HG02610 (cell line): ENCODE measurements around the gene MAP1B.

Source experiments
- ATAC-seq: cut with Tn5 transposase; IDR thresholded peaks from one replicate; pipeline ENCODE4 v1.9.1; 2021; ENCODE audit warnings: mild to moderate bottlenecking, moderate library complexity; ENCODE audit not compliant: unreplicated experiment

The MAP1B gene

GRCh38 chr5:72216756-72217155 lies 109.5 kb downstream of the MAP1B start:
- ATAC-seq = no peak

DNA sequence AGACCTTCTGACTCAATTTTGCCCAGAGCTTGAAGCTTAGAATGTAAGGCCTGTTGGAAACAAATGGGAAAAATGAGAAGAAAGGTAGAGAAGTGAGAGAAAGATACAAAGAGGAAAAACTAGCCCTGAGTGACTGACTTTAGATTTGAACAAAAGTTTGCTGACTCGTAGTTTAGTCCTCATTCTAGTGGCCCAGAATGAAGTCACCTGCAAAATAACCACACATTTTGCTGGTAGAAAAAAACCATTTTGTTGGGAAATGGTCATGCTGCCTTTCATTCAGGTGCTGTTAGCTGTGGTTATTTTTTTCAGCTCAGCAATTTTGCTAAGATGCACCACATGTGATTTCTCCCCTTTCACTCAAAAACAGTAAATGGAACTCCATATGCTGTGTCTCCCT lies 113.8 kb downstream of the MAP1B start:
- no peak for ATAC-seq

DNA sequence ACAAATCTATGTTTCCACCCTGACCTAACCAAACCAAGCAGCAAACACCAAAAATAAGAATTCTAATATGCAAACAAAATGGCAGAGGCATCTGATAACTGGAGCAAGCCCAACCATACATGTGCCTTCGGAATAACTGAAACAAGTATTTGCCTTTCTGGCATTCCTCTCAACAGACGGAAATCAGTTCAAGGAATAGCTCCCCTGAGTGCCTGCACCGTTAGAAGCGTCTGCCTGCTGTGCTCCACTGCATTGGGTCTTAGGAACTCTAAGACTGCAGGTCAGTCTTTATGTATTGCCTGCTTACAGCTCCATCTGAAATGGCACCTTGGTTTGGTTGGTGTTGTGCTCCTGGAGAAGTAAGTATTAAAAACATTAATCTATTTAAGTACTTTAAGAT lies 114.3 kb downstream of the MAP1B start:
- ATAC-seq = no peak

GRCh38 chr5:72222521-72222920 lies 115.2 kb downstream of the MAP1B start:
- ATAC-seq = no peak

DNA sequence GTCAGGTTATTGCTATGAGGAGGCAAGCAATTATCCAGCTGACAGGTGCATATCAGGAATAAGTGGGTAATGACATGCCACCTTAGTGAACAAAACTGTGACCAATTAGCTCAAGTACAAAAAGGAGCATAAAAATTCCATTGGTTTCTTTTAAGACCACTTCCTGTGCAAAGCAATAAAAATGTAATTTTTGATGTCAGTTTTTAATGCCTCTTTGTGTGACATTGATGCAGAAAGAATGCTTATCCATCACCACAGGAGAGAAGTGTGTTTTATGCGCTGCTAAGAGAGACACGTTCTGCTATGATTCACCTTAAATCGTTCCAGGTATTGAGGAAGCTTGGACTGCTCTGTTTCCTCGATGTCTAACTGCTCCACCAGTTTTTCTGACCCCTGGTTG lies 116.1 kb downstream of the MAP1B start:
- ATAC-seq = no peak

DNA sequence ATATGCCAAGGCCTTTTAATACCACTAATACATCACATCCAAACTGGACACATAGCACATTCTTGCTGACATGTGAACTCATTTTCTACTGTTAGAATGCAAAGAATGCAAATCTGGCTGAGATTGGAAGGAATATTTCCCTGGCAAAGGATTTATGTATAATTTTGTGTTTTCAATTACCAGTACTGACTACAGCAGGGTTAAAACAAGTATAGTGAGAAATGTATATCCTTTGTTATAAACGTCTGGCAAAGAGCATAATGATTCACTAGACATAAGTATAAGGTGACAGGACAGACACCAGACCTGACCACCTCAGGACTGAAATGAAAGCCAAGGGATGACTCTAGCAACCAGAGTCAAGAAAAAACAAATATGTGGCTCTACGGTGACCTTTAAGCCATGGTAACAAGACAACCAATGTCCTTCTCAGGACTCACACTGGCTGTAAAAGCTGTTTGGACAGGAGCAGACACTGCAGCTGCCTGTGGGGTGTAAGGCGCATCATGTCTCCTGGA lies 117.7 kb downstream of the MAP1B start:
- no peak for ATAC-seq

DNA sequence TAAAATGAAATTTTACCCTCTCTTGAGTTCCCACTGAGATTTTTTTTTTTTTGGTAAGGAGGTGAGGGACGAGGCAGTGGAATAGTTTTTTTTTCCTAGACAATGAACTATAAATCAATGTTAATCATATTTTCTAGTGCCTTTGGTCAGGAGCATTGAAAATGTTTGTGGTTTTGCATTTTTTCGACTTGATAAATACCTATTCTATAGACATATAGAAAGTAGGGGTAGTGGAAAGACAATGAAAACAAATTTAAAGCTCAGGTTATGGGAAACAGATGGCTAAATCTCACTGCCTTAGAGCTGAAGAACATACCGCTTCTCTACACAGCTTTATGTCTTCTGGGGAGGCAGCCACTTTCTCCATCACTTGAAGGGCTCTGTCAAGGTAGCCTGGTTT lies 118.5 kb downstream of the MAP1B start:
- no peak for ATAC-seq

- no peak for ATAC-seq
Measured at GRCh38 chr5:72226950-72227349, 119.7 kb downstream of the MAP1B start.

GRCh38 chr5:72228960-72229359 lies 121.7 kb downstream of the MAP1B start:
- ATAC-seq = no peak

GRCh38 chr5:72231991-72232703 lies 124.9 kb downstream of the MAP1B start:
- peak; percentile 39 for ATAC-seq

GRCh38 chr5:72232838-72233237 lies 125.6 kb downstream of the MAP1B start:
- ATAC-seq = peak; percentile 3

DNA sequence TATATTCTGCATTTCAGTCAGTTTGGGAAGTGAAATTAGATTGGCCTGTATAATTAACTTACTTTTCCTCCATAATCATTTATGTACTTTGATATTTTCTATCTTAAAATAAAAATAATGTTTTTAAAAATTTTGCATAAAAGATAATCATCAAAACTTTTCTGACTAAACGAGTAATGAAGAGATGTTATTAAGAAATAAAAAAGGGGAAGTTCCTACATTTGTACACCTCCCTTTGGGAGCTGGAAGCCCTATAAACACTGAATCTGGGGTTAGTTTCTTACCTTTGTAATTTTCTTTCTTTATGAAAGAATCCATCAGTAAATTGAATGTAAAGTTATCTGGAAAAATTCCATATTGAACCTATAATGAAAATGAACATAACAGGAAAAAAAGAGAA lies 126.6 kb downstream of the MAP1B start:
- no peak for ATAC-seq

DNA sequence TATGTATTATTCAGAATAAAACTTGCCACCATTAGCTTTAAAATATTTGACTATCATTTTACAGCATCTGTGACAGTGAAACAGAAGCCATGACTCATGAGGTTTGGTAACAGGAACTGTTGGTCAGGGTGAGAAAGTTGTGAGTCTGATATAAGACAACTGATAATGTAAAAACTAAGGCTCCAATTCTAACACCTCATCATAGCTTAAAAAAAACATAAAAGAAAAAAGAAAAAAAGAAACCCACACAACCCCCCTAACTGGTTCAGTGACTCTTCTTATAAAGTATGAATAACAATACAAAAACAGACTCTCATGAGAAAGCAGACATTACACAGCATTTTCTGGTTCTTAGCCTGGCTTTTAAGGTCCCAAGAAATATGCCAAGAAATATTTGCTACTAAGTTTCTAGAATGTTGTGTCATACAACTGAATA lies 127.0 kb downstream of the MAP1B start:
- peak; percentile 86 for ATAC-seq

- no peak for ATAC-seq
Measured at GRCh38 chr5:72234868-72235267, 127.6 kb downstream of the MAP1B start.

GRCh38 chr5:72235725-72236124 lies 128.4 kb downstream of the MAP1B start:
- no peak for ATAC-seq

DNA sequence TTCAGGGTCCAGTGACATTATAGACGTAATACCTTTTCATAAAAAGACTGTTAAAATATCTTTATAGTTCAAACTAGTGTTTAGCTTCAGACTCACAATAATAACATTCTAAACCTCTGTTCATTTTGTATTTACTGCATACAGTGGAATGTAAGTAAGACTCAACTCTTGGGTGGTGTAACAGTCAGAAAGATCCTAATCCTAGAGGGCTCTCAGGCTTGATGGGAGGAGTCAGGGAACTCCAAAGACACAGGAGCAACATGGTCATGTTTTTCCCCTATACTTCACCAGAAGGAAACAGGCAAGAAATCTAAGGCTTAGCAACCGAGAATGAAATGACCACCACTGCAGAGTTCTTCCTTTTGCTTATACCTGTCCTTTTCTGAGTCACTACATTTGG lies 130.1 kb downstream of the MAP1B start:
- no peak for ATAC-seq

- no peak for ATAC-seq
Measured at GRCh38 chr5:72237879-72238278, 130.6 kb downstream of the MAP1B start.

GRCh38 chr5:72238712-72239445 lies 131.6 kb downstream of the MAP1B start:
- no peak for ATAC-seq

DNA sequence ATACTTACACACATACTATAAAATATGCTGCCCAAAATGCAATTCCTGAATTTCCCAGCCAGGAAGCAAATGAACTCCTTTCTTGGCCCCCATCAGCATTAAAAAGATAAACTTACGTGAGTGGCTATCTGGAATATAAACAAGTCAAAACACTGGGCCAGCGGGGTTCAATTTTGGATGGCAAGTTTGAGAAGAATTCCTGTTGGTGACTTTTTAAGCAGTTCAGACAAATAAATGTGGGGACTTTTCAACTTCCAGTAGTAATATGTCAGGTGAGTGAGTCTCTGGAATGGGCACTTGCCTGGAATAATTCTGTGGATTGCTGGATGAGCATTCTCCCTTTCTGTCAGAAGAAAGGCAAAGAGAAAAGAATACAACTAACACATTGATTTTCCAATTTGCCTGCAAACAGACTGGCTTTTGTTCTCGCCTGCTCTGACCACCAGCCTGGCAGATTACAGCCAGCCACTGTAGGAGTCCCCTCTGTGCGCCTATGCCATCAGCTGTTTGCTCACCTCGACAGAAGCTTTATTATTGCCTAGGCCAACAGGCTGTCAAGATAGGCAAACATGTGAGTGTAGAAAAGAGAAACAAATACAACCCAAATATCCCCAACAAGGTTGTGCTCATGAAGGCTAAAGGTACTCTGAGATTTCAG lies 134.2 kb downstream of the MAP1B start:
- ATAC-seq = no peak

GRCh38 chr5:72242796-72243475 lies 135.7 kb downstream of the MAP1B start:
- no peak for ATAC-seq

- no peak for ATAC-seq
Measured at GRCh38 chr5:72243706-72244105, 136.4 kb downstream of the MAP1B start.
